Measurements from ENCODE around the gene LTB4R2.
"Not testable (repeated sequence)": the region's sequence is repeated elsewhere in the genome, so short reads cannot be mapped to it uniquely, and the experiment has no call there.

The LTB4R2 gene

DNA sequence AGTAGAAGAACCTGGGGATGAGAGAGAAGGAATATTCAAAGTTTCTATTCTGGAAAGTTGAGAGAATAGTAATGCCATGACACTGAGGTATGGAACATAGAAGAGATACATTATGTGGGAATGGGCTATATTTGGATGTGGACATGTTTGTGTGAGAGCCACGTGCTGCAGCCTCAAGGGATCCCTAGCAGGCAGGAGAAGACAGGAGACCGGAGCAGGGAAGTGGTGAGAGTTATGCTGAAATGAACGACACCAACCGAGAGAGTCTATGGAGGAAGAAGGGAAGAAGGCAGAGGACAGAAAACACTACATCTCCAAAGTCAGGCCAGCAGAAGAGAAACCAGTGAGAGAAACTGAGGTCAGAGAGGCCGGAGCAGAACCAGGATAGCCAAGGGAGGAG is 39.8 kb downstream of the LTB4R2 start:
- in situ Hi-C loops (cut with HindIII; ENCODE audit: low pct_ligation_motif_present, low sequenced_read_pairs) = no loop called here
- DNase-seq = no peak
- no peak for TF ChIP-seq CTCF (IDR thresholded peaks at IDR 0.05; ENCODE audit: low read depth, low read length, missing control alignments)
- Histone ChIP-seq H3K27ac (no peak overlapping the region), H3K4me3 (ENCODE audit: low read depth, low read length) (no peak overlapping the region), H3K36me3 (replicated peaks) (no peaks in the 10 kb centered on the region), H3K27me3 (replicated peaks) (peaks cover 14% of the 10 kb centered on the region)

DNA sequence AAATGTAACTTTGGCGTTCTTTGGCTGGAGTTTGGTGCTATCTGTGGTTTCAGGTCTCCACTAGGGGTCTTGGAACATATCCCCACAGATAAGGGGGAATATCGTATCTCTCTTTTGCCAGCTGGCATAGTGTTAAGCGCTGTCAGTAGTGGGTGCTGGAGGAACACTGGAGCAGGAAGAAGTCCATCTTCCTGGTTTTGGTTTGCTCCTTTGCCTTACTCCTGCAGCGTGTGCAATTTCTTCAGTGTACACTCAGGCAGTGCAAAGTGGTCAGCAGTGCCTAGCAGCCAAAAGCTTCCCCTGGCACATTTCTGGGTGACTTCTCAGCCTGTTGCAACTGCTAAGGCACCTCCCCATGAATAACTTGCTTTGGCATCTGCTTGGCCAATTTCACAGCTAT is 41.6 kb downstream of the LTB4R2 start:
- peaks cover 14% of the 10 kb centered on the region for H3K27me3 ChIP-seq (replicated peaks)
- DNase-seq = no peak
- H3K36me3 ChIP-seq (replicated peaks) = no peaks in the 10 kb centered on the region
- no peak overlapping the region for H3K27ac ChIP-seq
- in situ Hi-C loops (cut with HindIII; ENCODE audit: low pct_ligation_motif_present, low sequenced_read_pairs) = no loop called here
- H3K4me3 ChIP-seq (ENCODE audit: low read depth, low read length) = no peak overlapping the region
- peak; percentile 33 for TF ChIP-seq CTCF (IDR thresholded peaks at IDR 0.05; ENCODE audit: low read depth, low read length, missing control alignments)

DNA sequence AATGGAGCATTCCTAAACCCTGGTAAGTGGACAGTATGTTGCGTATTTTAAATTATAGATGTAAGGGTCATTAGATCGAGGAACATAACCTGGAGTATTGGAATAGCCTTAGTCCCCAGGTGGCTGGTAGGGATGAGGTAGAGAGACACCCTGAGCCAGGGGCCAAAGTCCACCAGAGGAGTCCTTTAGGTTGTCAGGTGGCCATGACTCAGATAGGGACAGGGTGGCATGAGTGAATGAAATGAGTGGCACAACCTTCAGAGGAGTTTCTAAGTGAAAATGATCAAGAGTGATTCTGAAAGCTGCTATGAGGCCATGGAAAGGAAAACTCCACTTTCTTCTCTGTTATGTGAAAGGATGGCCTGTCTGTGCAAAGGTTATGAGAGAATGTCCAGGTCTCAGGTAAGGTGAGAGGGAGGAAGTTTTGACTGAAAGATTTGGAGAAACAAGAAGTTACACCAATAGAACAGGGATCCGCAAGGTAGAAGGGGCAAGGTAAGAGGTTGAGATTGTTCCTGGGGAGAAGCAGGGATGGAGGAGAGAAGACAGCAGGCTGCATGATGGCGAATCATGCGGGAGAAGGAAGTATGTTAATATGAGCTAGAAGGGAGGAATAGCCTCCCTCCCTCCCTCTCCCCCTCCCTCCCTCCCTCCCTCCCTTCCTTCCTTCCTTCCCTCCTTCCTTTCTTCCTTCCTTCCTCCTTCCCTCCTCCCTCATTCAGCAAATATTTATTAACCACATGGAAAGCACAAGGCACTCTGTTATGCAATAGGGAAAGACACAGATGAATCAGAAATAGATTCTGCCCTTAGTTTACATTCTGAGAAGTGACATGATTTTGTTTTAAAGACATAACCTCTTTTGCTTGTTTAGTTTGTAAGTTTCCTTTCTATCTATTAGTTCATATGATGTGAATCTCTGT is 43.9 kb downstream of the LTB4R2 start:
- Histone ChIP-seq H3K4me3 (ENCODE audit: low read depth, low read length) (no peak overlapping the region), H3K36me3 (replicated peaks) (no peaks in the 10 kb centered on the region), H3K27me3 (replicated peaks) (peaks cover 11% of the 10 kb centered on the region), H3K27ac (no peak overlapping the region)
- in situ Hi-C loops (cut with HindIII; ENCODE audit: low pct_ligation_motif_present, low sequenced_read_pairs) = no loop called here
- no peak for DNase-seq
- no peak for TF ChIP-seq CTCF (IDR thresholded peaks at IDR 0.05; ENCODE audit: low read depth, low read length, missing control alignments)

DNA sequence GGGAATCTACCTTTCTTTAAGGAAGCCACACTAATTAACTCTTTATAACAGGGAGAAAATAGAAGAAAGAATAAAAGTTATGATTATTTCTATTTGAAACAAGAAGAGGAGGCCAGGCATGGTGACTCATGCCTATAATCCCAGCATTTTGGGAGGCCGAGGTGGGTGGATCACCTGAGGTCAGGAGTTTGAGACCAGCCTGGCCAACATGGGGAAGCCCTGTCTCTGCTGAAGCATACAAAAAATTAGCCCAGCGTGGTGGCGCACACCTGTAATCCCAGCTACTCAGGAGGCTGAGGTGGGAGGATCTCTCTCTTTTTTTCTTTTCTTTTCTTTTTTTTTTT is 44.5 kb downstream of the LTB4R2 start:
- H3K4me3 ChIP-seq (ENCODE audit: low read depth, low read length); DNase-seq; H3K36me3 ChIP-seq (replicated peaks); H3K27ac ChIP-seq; in situ Hi-C loops (cut with HindIII; ENCODE audit: low pct_ligation_motif_present, low sequenced_read_pairs): not testable (repeated sequence)
- H3K27me3 ChIP-seq (replicated peaks) = peaks cover 10% of the 10 kb centered on the region

- Histone ChIP-seq H3K27ac (no peak overlapping the region), H3K27me3 (replicated peaks) (peaks cover 6% of the 10 kb centered on the region), H3K36me3 (replicated peaks) (no peaks in the 10 kb centered on the region), H3K4me3 (ENCODE audit: low read depth, low read length) (no peak overlapping the region)
- in situ Hi-C loops (cut with HindIII; ENCODE audit: low pct_ligation_motif_present, low sequenced_read_pairs) = no loop called here
- TF ChIP-seq CTCF (IDR thresholded peaks at IDR 0.05; ENCODE audit: low read depth, low read length, missing control alignments) = no peak
- DNase-seq = no peak
Observed at GRCh38 chr14:24355009-24355408, 45.1 kb downstream of the LTB4R2 start.

DNA sequence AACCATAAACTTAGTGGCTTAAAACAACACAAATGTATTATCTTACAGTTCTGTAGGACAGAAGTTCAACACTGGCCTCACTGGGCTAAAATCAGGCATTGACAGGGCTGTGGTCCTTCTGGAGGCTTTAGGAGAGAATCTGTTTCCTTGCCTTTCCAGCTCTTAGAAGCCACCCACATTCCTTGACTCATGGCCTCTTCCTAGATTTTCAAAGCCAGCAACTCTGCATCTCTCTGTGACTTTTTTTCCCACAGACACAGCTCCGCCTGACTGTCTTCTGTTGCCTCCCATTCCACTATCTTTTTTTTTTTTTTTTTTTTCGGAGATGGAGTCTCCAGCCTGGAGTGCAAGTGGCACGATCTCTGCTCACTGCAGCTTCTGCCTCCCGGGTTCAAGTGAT is 46.3 kb downstream of the LTB4R2 start:
- Histone ChIP-seq H3K27ac (no peak overlapping the region), H3K36me3 (replicated peaks) (no peaks in the 10 kb centered on the region), H3K4me3 (ENCODE audit: low read depth, low read length) (no peak overlapping the region), H3K27me3 (replicated peaks) (peaks cover 2% of the 10 kb centered on the region)
- no peak for TF ChIP-seq CTCF (IDR thresholded peaks at IDR 0.05; ENCODE audit: low read depth, low read length, missing control alignments)
- in situ Hi-C loops (cut with HindIII; ENCODE audit: low pct_ligation_motif_present, low sequenced_read_pairs) = no loop called here
- DNase-seq = no peak
